Left lung (tissue), 10 donors: ENCODE measurements around the gene ABHD16A. TPM values are rescaled to one million over a fixed set of nuclear protein-coding genes. Genes with fewer than 3 reads are reported as not detected.
"Not testable (repeated sequence)": the region's sequence is repeated elsewhere in the genome, so short reads cannot be mapped to it uniquely, and the experiment has no call there.

Experiments
- ATAC-seq: fragments of 200-7000 bp; cut with Tn5 transposase; one replicate; pipeline ENCODE4 v1.9.1; 2020; ENCODE audit warnings: moderate library complexity
- DNase-seq, 4 donors: peaks; one replicate each; pipeline ENCODE4 v3.0.0-alpha.2; 2013 to 2020
- H3K27ac ChIP-seq, 2 donors: fragments of 200-600 bp; sonication (generic) in 1 of 2; one replicate each; pipeline versions ENCODE4 v1.5.0 to v1.8.0; 2020 to 2021
- H3K27me3 ChIP-seq, 2 donors: fragments of 200-600 bp; sonication (generic) in 1 of 2; one replicate each; pipeline versions ENCODE4 v1.5.0 to v1.8.0; 2020 to 2021
- H3K36me3 ChIP-seq, 2 donors: fragments of 200-600 bp; sonication (generic) in 1 of 2; one replicate each; pipeline versions ENCODE4 v1.5.0 to v1.8.0; 2020 to 2021
- H3K4me1 ChIP-seq, 2 donors: fragments of 200-600 bp; one replicate each; pipeline ENCODE4 v1.8.0; 2021
- H3K4me3 ChIP-seq, 2 donors: fragments of 200-600 bp; sonication (generic) in 1 of 2; one replicate each; pipeline versions ENCODE4 v1.5.0 to v1.8.0; 2020 to 2021; ENCODE audit warnings: mild to moderate bottlenecking in 1 of 2
- H3K9me3 ChIP-seq, 2 donors: fragments of 200-600 bp; sonication (generic) in 1 of 2; one replicate each; pipeline versions ENCODE4 v1.5.0 to v1.8.0; 2020 to 2021
- intact Hi-C, 2 donors: fragments of 100-400 bp; cut with DNase I; formaldehyde crosslinking; loops; one replicate each; pipeline versions ENCODE4 v1.11.2 to v1.14.2; 2022
- polyA plus RNA-seq, 6 donors: library from polyadenylated mRNA; unstranded; fragments of 120-200 nt; gene quantifications; one replicate each; pipeline ENCODE4 v1.2.1, GENCODE V29; 2013; ENCODE audit not compliant: insufficient read length in 6 of 6
- total RNA-seq, 2 donors: library from RNA; stranded (reverse); fragmentation: NEBNext Ultra II Directional; extraction: Animal tissue kit (Norgen Biotek cat#: 25700); gene quantifications; one replicate each; pipeline ENCODE4 v1.2.1, GENCODE V29; 2021
- TF ChIP-seq, protein P1 (sequence below), 2 donors: fragments of 200-600 bp; sonication (generic) in 1 of 2; IDR thresholded peaks; one replicate each; pipeline versions ENCODE4 v1.5.0 to v1.8.0; 2021; ENCODE audit warnings: antibody characterized with exemption in 2 of 2
- donor health status: DM: no; HTN: yes; CAD: no.
- donor health status: DM: no; HTN: no; CAD: no.

ABHD16A gene
- total and polyA plus RNA-seq, 8 donors, result 53.6 to 63.9 (median 58.1) TPM

DNA sequence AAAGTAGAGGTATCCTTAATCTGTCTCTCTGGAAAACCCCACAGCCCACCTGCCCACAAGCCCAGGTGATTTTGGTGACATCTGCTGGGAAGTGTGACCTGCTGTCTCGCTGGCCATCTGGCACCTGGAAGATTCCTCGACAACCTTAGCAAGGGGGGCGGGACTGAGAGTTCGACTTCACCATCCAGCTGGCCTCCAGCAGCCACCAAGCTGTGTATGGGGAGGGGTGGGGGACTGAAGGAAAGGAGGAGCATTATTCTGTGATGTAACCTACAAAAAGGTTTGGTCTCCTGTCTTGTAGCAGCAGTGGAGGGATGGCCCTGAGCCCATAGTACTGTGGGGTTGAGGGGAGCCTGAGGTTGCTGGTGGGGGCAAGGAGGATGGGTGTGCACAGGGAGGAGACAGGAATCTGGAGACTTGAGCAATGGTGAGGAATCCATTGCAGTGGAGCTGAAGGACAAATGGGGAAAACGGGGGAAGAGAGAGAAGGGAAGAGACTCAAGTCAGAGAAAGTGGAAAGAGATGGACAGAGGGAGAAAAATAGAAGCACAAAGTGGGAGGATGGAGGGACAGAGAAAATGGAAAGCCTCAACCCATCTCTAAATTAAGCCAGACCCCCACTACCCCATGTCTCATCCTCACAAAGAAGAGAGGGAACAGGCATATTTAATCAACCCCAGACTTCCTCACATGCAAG is 7.5 kb upstream of the ABHD16A start:
- intact Hi-C loops, result no loop called here
- no peak for DNase-seq
- no peak overlapping the region for H3K4me3 ChIP-seq
- no peak for ATAC-seq
- peaks cover 0 to 12% of the 10 kb centered on the region in 2 donors for H3K4me1 ChIP-seq
- H3K27ac ChIP-seq, result no peak overlapping the region
- H3K9me3 ChIP-seq, result no peaks in the 10 kb centered on the region
- no peaks in the 10 kb centered on the region for H3K27me3 ChIP-seq
- TF ChIP-seq, protein P1, sequence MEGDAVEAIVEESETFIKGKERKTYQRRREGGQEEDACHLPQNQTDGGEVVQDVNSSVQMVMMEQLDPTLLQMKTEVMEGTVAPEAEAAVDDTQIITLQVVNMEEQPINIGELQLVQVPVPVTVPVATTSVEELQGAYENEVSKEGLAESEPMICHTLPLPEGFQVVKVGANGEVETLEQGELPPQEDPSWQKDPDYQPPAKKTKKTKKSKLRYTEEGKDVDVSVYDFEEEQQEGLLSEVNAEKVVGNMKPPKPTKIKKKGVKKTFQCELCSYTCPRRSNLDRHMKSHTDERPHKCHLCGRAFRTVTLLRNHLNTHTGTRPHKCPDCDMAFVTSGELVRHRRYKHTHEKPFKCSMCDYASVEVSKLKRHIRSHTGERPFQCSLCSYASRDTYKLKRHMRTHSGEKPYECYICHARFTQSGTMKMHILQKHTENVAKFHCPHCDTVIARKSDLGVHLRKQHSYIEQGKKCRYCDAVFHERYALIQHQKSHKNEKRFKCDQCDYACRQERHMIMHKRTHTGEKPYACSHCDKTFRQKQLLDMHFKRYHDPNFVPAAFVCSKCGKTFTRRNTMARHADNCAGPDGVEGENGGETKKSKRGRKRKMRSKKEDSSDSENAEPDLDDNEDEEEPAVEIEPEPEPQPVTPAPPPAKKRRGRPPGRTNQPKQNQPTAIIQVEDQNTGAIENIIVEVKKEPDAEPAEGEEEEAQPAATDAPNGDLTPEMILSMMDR (IDR thresholded peaks at IDR 0.05), result no peak
- no peaks in the 10 kb centered on the region for H3K36me3 ChIP-seq

DNA sequence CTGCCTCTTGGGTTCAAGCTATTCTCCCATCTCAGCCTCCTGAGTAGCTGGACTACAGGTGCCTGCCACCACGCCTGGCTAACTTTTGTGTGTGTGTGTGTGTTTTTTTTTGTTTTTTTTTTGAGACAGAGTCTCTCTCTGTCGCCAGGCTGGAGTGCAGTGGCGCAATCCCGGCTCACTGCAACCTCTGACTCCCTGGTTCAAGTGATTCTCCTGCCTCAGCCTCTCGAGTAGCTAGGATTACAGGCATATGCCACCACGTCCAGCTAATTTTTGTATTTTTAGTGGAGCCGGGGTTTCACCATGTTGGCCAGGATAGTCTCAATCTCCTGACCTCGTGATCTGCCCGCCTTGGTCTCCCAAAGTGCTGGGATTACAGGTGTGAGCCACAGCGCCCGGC is 6.0 kb upstream of the ABHD16A start:
- H3K36me3 ChIP-seq, H3K4me3 ChIP-seq, intact Hi-C loops, H3K9me3 ChIP-seq, DNase-seq, H3K27ac ChIP-seq, ATAC-seq, H3K27me3 ChIP-seq: not testable (repeated sequence)
- peaks cover 0 to 12% of the 10 kb centered on the region in 2 donors for H3K4me1 ChIP-seq

DNA sequence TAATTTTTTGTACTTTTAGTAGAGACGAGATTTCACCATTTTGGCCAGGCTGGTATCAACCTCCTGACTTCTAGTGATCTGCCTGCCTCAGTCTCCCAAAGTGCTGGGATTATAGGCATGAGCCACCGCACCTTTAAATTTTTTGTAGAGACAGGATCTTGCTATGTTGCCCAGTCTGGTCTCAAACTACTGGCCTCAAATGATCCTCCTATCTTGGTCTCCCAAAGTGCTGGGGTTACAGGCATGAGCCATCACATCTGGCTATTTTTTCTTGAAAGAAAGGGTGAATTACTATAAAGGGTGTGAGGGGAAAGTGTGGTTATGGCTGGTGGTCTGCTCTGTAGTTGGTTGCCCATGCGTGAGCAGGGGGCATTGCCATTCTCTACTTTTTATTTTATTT is 5.1 kb upstream of the ABHD16A start:
- Histone ChIP-seq H3K4me1 (peaks cover 0 to 19% of the 10 kb centered on the region in 2 donors), H3K9me3 (no peaks in the 10 kb centered on the region), H3K27ac (no peak overlapping the region), H3K27me3 (no peaks in the 10 kb centered on the region), H3K4me3 (no peak overlapping the region), H3K36me3 (no peaks in the 10 kb centered on the region)
- intact Hi-C loops, result no loop called here
- TF ChIP-seq, protein P1 (IDR thresholded peaks at IDR 0.05), result no peak
- ATAC-seq (no peak), DNase-seq (no peak)

DNA sequence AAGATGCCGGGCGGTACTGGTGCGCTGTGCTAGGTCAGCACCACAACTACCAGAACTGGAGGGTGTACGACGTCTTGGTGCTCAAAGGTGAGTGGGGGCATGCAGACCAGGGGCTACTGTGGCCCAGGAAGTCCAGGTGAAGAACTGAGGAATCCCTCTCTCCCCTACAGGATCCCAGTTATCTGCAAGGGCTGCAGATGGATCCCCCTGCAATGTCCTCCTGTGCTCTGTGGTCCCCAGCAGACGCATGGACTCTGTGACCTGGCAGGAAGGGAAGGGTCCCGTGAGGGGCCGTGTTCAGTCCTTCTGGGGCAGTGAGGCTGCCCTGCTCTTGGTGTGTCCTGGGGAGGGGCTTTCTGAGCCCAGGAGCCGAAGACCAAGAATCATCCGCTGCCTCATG is 4.6 kb upstream of the ABHD16A start:
- Histone ChIP-seq H3K36me3 (no peaks in the 10 kb centered on the region), H3K4me3 (no peak overlapping the region), H3K9me3 (no peaks in the 10 kb centered on the region), H3K27me3 (no peaks in the 10 kb centered on the region), H3K27ac (no peak overlapping the region), H3K4me1 (peaks cover 0 to 19% of the 10 kb centered on the region in 2 donors)
- intact Hi-C loops, result no loop called here
- no peak for ATAC-seq
- TF ChIP-seq, protein P1 (IDR thresholded peaks at IDR 0.05), result no peak
- no peak for DNase-seq

DNA sequence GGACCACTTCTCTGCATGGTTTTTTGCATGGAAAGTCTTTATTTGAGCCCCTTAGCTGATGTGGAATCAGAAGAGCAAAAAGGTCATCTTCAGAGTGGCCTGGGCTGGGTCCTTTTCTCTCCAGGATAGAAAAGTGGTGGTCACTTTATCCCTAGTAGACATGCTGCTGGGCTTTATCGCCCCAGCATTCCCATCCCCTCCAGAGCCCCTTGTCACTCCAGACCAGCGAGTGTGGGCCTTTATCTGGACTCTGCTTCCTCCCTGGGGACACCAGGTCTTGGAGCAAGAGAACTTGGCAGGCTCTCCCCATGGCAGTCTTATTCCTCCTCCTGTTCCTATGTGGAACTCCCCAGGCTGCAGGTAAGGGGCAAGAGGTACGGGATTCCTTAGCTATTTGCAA is 3.5 kb upstream of the ABHD16A start, which contains the start of gene LY6G6F:
LY6G6F (plus strand) TSS at position 268 of the 400 bp plus-strand sequence; CDS start at position 309, 41 bp downstream.
- intact Hi-C loops, result no loop called here

More for the DNA sequence above, 3.5 kb upstream of the ABHD16A start, which contains the start of gene LY6G6F:
- Histone ChIP-seq H3K9me3 (no peaks in the 10 kb centered on the region), H3K27ac (no peak within 1 kb of the TSS), H3K27me3 (no peaks in the 10 kb centered on the region), H3K4me3 (no peak within 1 kb of the TSS), H3K4me1 (peaks cover 7 to 28% of the 10 kb centered on the region in 2 donors), H3K36me3 (no peaks in the 10 kb centered on the region)
- TF ChIP-seq, protein P1 (IDR thresholded peaks at IDR 0.05), result no peak
- ATAC-seq, result no peak
- no peak for DNase-seq
